ENCODE data around the gene MMP11. TPM values are rescaled to one million over a fixed set of nuclear protein-coding genes. Genes with fewer than 3 reads are reported as not detected.

MMP11 gene
- total RNA-seq, 1 experiment from 2014 or later: 0.44 TPM

GRCh38 chr22:23780146-23780748, 7.6 kb downstream of the MMP11 start:
- H3K36me3 Mint-ChIP-seq (ENCODE audit: insufficient read depth, unreplicated experiment): no peaks in the 10 kb centered on the region
- no peak for DNase-seq (ENCODE audit: unreplicated experiment)
- H3K27me3 Mint-ChIP-seq (ENCODE audit: insufficient read depth, unreplicated experiment): no peaks in the 10 kb centered on the region
- H3K4me1 Mint-ChIP-seq (ENCODE audit: insufficient read depth, unreplicated experiment): peaks cover 13% of the 10 kb centered on the region
- BruUV-seq (replicated peaks): no TSS peak
- no peak overlapping the region for H3K27ac Mint-ChIP-seq (ENCODE audit: low read depth, unreplicated experiment)
- CTCF ChIA-PET: no interaction called here
- POLR2A ChIA-PET: interaction anchor here (1.6 kb wide), 1 partner anchor 8 kb away, joined by 8 read pairs; the partner anchor contains the start of gene MMP11
- intact Hi-C loops (cut with micrococcal nuclease): no loop called here
- H3K4me3 Mint-ChIP-seq (ENCODE audit: unreplicated experiment): no peak overlapping the region
- no peaks in the 10 kb centered on the region for H3K9me3 Mint-ChIP-seq (ENCODE audit: unreplicated experiment)
- no peak for TF ChIP-seq CTCF (IDR thresholded peaks at IDR 0.05; ENCODE audit: unreplicated experiment)

DNA sequence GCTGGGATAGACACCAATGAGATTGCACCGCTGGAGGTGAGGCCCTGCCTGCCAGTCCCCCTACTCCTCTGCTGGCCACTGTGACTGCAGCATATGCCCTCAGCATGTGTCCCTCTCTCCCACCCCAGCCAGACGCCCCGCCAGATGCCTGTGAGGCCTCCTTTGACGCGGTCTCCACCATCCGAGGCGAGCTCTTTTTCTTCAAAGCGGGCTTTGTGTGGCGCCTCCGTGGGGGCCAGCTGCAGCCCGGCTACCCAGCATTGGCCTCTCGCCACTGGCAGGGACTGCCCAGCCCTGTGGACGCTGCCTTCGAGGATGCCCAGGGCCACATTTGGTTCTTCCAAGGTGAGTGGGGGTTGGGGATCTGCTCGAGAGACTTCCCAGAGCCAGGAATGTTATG, 8.4 kb downstream of the MMP11 start:
- peak overlapping the region; percentile 38 for H3K4me3 Mint-ChIP-seq (ENCODE audit: unreplicated experiment)
- no peaks in the 10 kb centered on the region for H3K9me3 Mint-ChIP-seq (ENCODE audit: unreplicated experiment)
- CTCF ChIA-PET: interaction anchor here (0.7 kb wide), 1 partner anchor 69 kb away, joined by 3 read pairs; no protein-coding TSS in a partner anchor
- DNase-seq (ENCODE audit: unreplicated experiment): no peak
- H3K27ac Mint-ChIP-seq (ENCODE audit: low read depth, unreplicated experiment): peak overlapping the region; percentile 80
- TF ChIP-seq CTCF (IDR thresholded peaks at IDR 0.05; ENCODE audit: unreplicated experiment): no peak
- H3K36me3 Mint-ChIP-seq (ENCODE audit: insufficient read depth, unreplicated experiment): no peaks in the 10 kb centered on the region
- intact Hi-C loops (cut with micrococcal nuclease): no loop called here
- H3K4me1 Mint-ChIP-seq (ENCODE audit: insufficient read depth, unreplicated experiment): peaks cover 13% of the 10 kb centered on the region
- POLR2A ChIA-PET: interaction anchor here (0.6 to 2.0 kb wide), 7 partner anchors 9 to 522 kb away, joined by 3 to 8 read pairs (median 3); partner anchors contain the start of genes MIF, MMP11 and SLC2A11
- BruUV-seq (replicated peaks): no TSS peak
- no peaks in the 10 kb centered on the region for H3K27me3 Mint-ChIP-seq (ENCODE audit: insufficient read depth, unreplicated experiment)

GRCh38 chr22:23781511-23782183, 9.0 kb downstream of the MMP11 start:
- no peaks in the 10 kb centered on the region for H3K9me3 Mint-ChIP-seq (ENCODE audit: unreplicated experiment)
- ChIA-PET POLR2A (interaction anchor here (0.6 to 2.0 kb wide), 7 partner anchors 10 to 523 kb away, joined by 3 to 8 read pairs (median 3); partner anchors contain the start of genes MIF, MMP11 and SLC2A11), CTCF (interaction anchor here (0.7 kb wide), 1 partner anchor 69 kb away, joined by 3 read pairs; no protein-coding TSS in a partner anchor)
- no peak for TF ChIP-seq CTCF (IDR thresholded peaks at IDR 0.05; ENCODE audit: unreplicated experiment)
- no TSS peak for BruUV-seq (replicated peaks)
- no peaks in the 10 kb centered on the region for H3K27me3 Mint-ChIP-seq (ENCODE audit: insufficient read depth, unreplicated experiment)
- H3K27ac Mint-ChIP-seq (ENCODE audit: low read depth, unreplicated experiment): peak overlapping the region; percentile 80
- DNase-seq (ENCODE audit: unreplicated experiment): peak; percentile 93
- intact Hi-C loops (cut with micrococcal nuclease): no loop called here
- no peaks in the 10 kb centered on the region for H3K36me3 Mint-ChIP-seq (ENCODE audit: insufficient read depth, unreplicated experiment)
- H3K4me3 Mint-ChIP-seq (ENCODE audit: unreplicated experiment): peak overlapping the region; percentile 38
- peaks cover 13% of the 10 kb centered on the region for H3K4me1 Mint-ChIP-seq (ENCODE audit: insufficient read depth, unreplicated experiment)

DNA sequence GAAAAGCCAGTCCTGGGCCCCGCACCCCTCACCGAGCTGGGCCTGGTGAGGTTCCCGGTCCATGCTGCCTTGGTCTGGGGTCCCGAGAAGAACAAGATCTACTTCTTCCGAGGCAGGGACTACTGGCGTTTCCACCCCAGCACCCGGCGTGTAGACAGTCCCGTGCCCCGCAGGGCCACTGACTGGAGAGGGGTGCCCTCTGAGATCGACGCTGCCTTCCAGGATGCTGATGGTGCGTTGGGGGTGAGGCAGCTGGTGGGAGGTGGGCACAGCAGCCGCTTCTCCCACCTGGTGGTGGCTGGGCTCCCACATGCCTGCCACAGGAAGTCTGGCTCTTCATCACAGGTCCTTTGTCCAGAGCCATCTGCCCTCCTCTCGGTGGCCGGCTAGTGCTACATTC, 9.6 kb downstream of the MMP11 start:
- intact Hi-C loops (cut with micrococcal nuclease): no loop called here
- TF ChIP-seq CTCF (IDR thresholded peaks at IDR 0.05; ENCODE audit: unreplicated experiment): no peak
- BruUV-seq (replicated peaks): no TSS peak
- DNase-seq (ENCODE audit: unreplicated experiment): no peak
- ChIA-PET CTCF (no interaction called here), POLR2A (interaction anchor here (1.3 to 2.0 kb wide), 3 partner anchors 15 to 112 kb away, joined by 3 to 8 read pairs (median 5); partner anchors contain the start of genes MIF and SLC2A11)
- Mint-ChIP-seq H3K36me3 (ENCODE audit: insufficient read depth, unreplicated experiment) (no peaks in the 10 kb centered on the region), H3K4me1 (ENCODE audit: insufficient read depth, unreplicated experiment) (peaks cover 13% of the 10 kb centered on the region), H3K27me3 (ENCODE audit: insufficient read depth, unreplicated experiment) (no peaks in the 10 kb centered on the region), H3K9me3 (ENCODE audit: unreplicated experiment) (no peaks in the 10 kb centered on the region), H3K27ac (ENCODE audit: low read depth, unreplicated experiment) (peak overlapping the region; percentile 80), H3K4me3 (ENCODE audit: unreplicated experiment) (no peak overlapping the region)
